GM13977 (cell line): ENCODE results near the gene F7.

Source experiments
- DNase-seq: peaks from one replicate; pipeline ENCODE4 v3.0.0; 2012; ENCODE audit warnings: low spot score
- in situ Hi-C: fragments of 300-500 bp; cut with MboI; formaldehyde crosslinking; loops from one replicate; pipeline ENCODE4 v1.12.0; 2022; ENCODE audit warnings: low sequenced_read_pairs, low pct_unique_long_range_greater_than_20kb, mixed read lengths, inconsistent platforms; ENCODE audit not compliant: unreplicated experiment
- TF ChIP-seq, protein P1 (sequence below): IDR thresholded peaks from 2 replicates; pipeline ENCODE4 v1.5.1; 2012; ENCODE audit warnings: mild to moderate bottlenecking, control low read depth; ENCODE audit not compliant: insufficient read depth; ENCODE audit errors: extremely low read depth, missing control alignments

F7 gene

DNA sequence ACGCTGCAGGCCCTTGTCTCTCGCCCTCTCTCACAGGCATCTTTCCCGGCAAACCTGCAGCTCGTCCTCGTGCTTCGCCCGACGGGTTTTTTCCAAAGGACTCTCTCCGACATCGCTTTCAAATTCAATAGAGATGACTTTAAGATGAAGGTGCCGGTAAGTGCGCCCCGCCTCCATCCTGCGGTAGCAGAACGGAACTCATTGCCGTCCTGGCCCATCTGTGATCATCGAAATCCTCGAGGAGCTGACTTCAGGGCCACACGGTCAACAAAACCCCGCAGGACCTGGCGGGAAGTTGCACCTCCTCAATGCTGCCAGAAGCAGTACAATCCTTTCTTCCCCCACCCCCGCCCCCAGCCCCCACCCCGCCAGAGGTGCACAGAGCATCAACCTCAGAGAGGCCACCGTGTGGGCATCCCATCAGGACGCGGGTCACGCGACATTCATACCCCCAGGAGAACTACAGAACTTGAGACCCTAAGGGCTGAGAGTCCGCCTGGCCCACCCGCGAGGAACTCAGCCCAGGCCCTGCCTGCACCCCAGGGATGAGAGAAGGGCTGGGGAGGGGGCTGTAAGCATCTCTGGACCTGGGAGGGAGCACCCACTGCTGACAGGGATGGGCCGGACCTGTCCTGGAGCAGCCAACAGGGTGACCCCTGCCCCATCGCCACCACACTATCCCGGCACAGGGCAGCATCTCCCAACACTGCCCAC is 44.9 kb upstream of the F7 start:
- in situ Hi-C loops = no loop called here
- TF ChIP-seq, protein P1, sequence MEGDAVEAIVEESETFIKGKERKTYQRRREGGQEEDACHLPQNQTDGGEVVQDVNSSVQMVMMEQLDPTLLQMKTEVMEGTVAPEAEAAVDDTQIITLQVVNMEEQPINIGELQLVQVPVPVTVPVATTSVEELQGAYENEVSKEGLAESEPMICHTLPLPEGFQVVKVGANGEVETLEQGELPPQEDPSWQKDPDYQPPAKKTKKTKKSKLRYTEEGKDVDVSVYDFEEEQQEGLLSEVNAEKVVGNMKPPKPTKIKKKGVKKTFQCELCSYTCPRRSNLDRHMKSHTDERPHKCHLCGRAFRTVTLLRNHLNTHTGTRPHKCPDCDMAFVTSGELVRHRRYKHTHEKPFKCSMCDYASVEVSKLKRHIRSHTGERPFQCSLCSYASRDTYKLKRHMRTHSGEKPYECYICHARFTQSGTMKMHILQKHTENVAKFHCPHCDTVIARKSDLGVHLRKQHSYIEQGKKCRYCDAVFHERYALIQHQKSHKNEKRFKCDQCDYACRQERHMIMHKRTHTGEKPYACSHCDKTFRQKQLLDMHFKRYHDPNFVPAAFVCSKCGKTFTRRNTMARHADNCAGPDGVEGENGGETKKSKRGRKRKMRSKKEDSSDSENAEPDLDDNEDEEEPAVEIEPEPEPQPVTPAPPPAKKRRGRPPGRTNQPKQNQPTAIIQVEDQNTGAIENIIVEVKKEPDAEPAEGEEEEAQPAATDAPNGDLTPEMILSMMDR = no peak
- DNase-seq = no peak

DNA sequence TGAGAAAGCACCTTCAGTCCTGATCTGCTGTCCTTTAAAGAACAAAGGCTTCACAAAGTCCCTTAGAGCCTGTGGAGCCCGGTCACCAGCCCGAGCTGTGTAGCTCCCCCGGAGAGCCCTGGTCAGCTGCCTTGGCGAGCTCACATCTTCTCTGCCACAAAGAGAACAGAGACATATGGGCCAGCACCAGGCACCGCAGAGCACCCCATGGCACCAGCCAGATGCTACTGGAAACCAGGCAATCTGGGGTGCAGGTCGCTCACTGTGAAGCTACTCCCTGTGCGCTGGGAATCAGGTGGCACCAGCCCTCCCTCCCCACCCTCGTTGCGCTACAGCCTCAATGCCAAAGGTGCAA is 44.3 kb upstream of the F7 start:
- no peak for DNase-seq
- TF ChIP-seq, protein P1 = no peak
- in situ Hi-C loops = no loop called here

DNA sequence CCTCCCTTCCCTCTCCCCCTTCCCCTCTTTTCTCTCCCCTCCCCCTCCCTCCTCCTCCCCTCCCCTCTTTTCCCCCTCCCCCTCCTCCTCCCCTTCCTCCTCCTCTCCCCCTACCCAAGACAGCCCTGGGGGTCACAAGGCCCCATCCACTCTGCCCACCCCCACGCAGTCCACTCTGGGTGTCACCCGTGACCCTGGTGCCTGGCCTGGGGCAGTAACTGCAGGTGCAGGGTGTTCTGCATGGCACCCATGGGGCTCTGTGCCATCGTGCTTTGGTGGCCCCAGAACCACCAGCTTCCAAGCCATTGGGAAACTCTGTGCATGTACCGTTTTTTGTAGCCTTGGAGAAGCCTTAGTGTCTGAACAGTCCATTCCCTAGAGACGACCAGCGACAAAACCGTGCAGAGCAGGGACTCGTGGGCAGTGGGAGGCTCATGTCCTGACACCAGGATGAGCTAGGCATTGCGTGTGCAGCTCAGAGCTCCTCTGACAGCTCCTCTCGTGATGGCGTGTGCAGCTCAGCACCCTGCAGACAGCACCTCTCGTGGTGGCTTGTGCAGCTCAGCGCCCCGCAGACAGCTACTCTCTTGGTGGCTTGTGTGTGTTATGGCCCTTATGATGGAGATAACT is 43.7 kb upstream of the F7 start:
- TF ChIP-seq, protein P1 = no peak
- in situ Hi-C loops = no loop called here
- no peak for DNase-seq

DNA sequence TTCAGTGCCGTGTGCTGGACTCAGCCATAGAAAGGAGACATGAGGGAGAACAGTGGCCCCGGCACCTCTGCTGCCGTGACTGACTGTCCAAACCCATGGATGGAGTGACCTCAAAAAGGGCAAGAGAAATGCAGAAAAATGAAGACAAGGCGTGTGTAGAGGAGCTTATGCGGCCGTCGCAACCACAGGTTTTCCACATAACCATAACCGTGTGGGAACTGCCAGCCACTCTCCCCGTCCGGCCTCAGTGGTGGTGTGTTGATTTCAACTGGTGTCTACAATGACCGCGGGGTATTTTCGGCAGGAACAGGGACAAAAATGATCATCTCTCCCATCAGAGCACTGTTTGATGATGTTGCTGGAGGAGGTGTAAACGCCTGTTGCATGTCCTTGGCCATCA is 42.9 kb upstream of the F7 start:
- TF ChIP-seq, protein P1 = no peak
- no peak for DNase-seq
- in situ Hi-C loops = no loop called here

DNA sequence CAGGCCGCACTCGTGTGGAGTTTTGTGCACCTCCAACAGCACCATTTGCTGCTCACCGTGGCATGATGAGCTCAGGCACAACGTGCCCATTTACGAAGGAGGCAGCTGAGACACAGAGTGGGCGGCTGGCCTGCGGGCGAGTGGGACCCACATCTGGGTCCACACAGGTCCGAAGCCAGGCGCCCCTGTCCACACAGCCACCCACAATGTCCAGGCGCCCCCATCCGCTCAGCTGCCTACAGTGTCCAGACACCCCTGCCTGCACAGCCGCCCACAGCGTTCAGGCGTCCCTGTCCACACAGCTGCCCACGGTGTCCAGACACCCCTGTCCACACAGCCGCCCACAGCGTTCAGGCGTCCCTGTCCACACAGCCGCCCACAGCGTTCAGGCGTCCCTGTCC is 42.5 kb upstream of the F7 start:
- DNase-seq = no peak
- in situ Hi-C loops = no loop called here
- TF ChIP-seq, protein P1 = no peak

DNA sequence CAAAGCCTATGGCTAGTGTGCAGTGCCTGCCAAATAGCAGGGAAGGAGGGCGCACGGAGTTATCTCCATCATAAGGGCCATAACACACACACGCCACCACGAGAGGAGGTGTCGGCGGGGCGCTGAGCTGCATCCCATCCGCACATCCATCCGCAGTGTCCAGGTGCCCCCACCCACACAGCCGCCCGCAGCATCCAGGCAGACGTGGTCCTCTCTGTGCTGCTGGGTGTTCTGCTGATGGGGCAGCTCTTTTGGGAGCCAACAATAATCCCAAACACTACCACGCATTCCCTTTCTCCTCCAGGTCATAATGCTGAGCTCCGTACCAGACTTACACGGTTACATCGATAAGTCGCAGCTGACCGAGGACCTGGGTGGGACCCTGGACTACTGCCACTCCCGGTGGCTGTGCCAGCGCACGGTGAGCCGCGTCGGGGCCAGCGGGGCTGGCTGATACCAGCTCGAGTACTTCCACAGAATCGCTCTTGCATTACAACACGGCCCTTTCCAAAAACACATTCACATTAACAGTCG is 41.5 kb upstream of the F7 start:
- DNase-seq = no peak
- TF ChIP-seq, protein P1 = no peak
- in situ Hi-C loops = no loop called here
